Hepatocyte (in vitro differentiated cells): ENCODE data around the gene WDR53.

Experiments used
- CTCF ChIP-seq: fragments of 200-600 bp; sonication (generic); IDR thresholded peaks from 2 replicates; pipeline ENCODE4 v1.5.1; 2016; ENCODE audit warnings: antibody characterized with exemption, mild to moderate bottlenecking; ENCODE audit not compliant: poor library complexity
- EZH2 ChIP-seq: fragments of 200-600 bp; sonication (generic); IDR thresholded peaks from 2 replicates; pipeline ENCODE4 v1.6.1; 2016; ENCODE audit warnings: antibody characterized with exemption, mild to moderate bottlenecking, borderline replicate concordance
- EZH2phosphoT487 ChIP-seq: fragments of 200-600 bp; sonication (generic); IDR thresholded peaks from one replicate; pipeline ENCODE4 v1.6.1; 2018; ENCODE audit warnings: antibody characterized with exemption, mild to moderate bottlenecking, low read depth, moderate library complexity; ENCODE audit not compliant: unreplicated experiment, severe bottlenecking

DNA sequence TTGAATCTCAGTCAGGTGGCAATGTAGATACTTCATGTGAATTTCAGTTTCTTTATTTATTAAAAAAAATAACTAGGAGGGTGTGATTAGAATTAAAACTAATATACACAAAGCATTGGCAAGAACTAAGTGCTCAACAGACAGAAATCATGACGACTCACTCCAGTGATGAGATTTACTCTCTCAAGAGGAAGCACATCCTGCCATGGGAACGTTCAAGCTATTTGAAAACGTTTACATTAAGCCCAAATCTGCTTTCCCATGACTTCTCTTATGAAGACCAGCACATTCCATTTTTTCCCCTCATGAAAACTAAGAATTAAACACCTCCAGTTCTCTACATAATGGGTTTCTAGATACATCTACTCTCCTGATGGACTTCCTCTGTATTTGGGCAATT, 8.5 kb downstream of the WDR53 start:
- no peak for TF ChIP-seq CTCF
- TF ChIP-seq EZH2 = no peak
- TF ChIP-seq EZH2phosphoT487 = no peak
